ENCODE measurements around the gene EPOP. TPM values are rescaled to one million over a fixed set of nuclear protein-coding genes. Genes with fewer than 3 reads are reported as not detected.

The EPOP gene
- total and polyA plus RNA-seq, 2 of the 13 experiments (the other 11 are each of a cell fraction or from before 2014, with no cell fraction given) = 14.7 to 37.8 TPM

- TF ChIP-seq, protein P1, sequence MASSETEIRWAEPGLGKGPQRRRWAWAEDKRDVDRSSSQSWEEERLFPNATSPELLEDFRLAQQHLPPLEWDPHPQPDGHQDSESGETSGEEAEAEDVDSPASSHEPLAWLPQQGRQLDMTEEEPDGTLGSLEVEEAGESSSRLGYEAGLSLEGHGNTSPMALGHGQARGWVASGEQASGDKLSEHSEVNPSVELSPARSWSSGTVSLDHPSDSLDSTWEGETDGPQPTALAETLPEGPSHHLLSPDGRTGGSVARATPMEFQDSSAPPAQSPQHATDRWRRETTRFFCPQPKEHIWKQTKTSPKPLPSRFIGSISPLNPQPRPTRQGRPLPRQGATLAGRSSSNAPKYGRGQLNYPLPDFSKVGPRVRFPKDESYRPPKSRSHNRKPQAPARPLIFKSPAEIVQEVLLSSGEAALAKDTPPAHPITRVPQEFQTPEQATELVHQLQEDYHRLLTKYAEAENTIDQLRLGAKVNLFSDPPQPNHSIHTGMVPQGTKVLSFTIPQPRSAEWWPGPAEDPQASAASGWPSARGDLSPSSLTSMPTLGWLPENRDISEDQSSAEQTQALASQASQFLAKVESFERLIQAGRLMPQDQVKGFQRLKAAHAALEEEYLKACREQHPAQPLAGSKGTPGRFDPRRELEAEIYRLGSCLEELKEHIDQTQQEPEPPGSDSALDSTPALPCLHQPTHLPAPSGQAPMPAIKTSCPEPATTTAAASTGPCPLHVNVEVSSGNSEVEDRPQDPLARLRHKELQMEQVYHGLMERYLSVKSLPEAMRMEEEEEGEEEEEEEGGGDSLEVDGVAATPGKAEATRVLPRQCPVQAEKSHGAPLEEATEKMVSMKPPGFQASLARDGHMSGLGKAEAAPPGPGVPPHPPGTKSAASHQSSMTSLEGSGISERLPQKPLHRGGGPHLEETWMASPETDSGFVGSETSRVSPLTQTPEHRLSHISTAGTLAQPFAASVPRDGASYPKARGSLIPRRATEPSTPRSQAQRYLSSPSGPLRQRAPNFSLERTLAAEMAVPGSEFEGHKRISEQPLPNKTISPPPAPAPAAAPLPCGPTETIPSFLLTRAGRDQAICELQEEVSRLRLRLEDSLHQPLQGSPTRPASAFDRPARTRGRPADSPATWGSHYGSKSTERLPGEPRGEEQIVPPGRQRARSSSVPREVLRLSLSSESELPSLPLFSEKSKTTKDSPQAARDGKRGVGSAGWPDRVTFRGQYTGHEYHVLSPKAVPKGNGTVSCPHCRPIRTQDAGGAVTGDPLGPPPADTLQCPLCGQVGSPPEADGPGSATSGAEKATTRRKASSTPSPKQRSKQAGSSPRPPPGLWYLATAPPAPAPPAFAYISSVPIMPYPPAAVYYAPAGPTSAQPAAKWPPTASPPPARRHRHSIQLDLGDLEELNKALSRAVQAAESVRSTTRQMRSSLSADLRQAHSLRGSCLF (CRISPR knock-in tag; IDR thresholded peaks at IDR 0.05; ENCODE audit: borderline replicate concordance) = peak; percentile 71; the same call in 1 of the 2 replicates
- TF ChIP-seq NCOA2 (CRISPR knock-in tag; IDR thresholded peaks at IDR 0.05) (no peak; the same call in 1 of the 2 replicates), ZNF597 (CRISPR knock-in tag; IDR thresholded peaks at IDR 0.05) (no peak), RXRB (CRISPR knock-in tag; IDR thresholded peaks at IDR 0.05; ENCODE audit: borderline replicate concordance) (peak; percentile 55), FOSL2 (CRISPR knock-in tag; IDR thresholded peaks at IDR 0.05) (peak; percentile 49; the same call in 1 of the 2 replicates), SRSF4 (IDR thresholded peaks at IDR 0.05; ENCODE audit: low read depth, low read length, poor library complexity, severe bottlenecking) (no peak), POGZ (CRISPR knock-in tag; IDR thresholded peaks at IDR 0.05) (peak; percentile 44; the same call in 1 of the 2 replicates), ZNF792 (CRISPR knock-in tag; IDR thresholded peaks at IDR 0.05) (peak; percentile 94), ISL2 (CRISPR knock-in tag; IDR thresholded peaks at IDR 0.05) (peak; percentile 71; the same call in 1 of the 2 replicates), NBN (conservative IDR thresholded peaks at IDR 0.05) (no peak)
- TF ChIP-seq, protein P2, sequence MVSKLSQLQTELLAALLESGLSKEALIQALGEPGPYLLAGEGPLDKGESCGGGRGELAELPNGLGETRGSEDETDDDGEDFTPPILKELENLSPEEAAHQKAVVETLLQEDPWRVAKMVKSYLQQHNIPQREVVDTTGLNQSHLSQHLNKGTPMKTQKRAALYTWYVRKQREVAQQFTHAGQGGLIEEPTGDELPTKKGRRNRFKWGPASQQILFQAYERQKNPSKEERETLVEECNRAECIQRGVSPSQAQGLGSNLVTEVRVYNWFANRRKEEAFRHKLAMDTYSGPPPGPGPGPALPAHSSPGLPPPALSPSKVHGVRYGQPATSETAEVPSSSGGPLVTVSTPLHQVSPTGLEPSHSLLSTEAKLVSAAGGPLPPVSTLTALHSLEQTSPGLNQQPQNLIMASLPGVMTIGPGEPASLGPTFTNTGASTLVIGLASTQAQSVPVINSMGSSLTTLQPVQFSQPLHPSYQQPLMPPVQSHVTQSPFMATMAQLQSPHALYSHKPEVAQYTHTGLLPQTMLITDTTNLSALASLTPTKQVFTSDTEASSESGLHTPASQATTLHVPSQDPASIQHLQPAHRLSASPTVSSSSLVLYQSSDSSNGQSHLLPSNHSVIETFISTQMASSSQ (IDR thresholded peaks at IDR 0.05; ENCODE audit: low read depth) = no peak
- TF ChIP-seq, protein P2 (CRISPR knock-in tag; IDR thresholded peaks at IDR 0.05; ENCODE audit: borderline replicate concordance) = peak; percentile 81
- TF ChIP-seq, protein P3, sequence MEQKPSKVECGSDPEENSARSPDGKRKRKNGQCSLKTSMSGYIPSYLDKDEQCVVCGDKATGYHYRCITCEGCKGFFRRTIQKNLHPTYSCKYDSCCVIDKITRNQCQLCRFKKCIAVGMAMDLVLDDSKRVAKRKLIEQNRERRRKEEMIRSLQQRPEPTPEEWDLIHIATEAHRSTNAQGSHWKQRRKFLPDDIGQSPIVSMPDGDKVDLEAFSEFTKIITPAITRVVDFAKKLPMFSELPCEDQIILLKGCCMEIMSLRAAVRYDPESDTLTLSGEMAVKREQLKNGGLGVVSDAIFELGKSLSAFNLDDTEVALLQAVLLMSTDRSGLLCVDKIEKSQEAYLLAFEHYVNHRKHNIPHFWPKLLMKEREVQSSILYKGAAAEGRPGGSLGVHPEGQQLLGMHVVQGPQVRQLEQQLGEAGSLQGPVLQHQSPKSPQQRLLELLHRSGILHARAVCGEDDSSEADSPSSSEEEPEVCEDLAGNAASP (CRISPR knock-in tag; IDR thresholded peaks at IDR 0.05; ENCODE audit: borderline replicate concordance) = peak; percentile 77
- TF ChIP-seq, protein P4, sequence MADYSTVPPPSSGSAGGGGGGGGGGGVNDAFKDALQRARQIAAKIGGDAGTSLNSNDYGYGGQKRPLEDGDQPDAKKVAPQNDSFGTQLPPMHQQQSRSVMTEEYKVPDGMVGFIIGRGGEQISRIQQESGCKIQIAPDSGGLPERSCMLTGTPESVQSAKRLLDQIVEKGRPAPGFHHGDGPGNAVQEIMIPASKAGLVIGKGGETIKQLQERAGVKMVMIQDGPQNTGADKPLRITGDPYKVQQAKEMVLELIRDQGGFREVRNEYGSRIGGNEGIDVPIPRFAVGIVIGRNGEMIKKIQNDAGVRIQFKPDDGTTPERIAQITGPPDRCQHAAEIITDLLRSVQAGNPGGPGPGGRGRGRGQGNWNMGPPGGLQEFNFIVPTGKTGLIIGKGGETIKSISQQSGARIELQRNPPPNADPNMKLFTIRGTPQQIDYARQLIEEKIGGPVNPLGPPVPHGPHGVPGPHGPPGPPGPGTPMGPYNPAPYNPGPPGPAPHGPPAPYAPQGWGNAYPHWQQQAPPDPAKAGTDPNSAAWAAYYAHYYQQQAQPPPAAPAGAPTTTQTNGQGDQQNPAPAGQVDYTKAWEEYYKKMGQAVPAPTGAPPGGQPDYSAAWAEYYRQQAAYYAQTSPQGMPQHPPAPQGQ (CRISPR knock-in tag; IDR thresholded peaks at IDR 0.05; ENCODE audit: borderline replicate concordance) = no peak
These were observed at the start of gene EPOP (continued) for GRCh38 chr17:38674749-38675615.
